NCI-H2227 (cell line): ENCODE results near the gene LRRC8D.

ENCODE experiments used
- DNase-seq: peaks from one replicate; lab custom pipeline; 2025; ENCODE audit not compliant: unreplicated experiment; lab: John Stamatoyannopoulos, UW

The LRRC8D gene

GRCh38 chr1:89890085-89890752, 69.4 kb downstream of the LRRC8D start:
- DNase-seq: no peak

GRCh38 chr1:89892816-89893215, 72.0 kb downstream of the LRRC8D start:
- no peak for DNase-seq

- no peak for DNase-seq
Measured at GRCh38 chr1:89894210-89895201, 73.7 kb downstream of the LRRC8D start.

- no peak for DNase-seq
Measured at GRCh38 chr1:89896105-89896942, 75.5 kb downstream of the LRRC8D start.

GRCh38 chr1:89897347-89898133, 76.7 kb downstream of the LRRC8D start:
- no peak for DNase-seq

GRCh38 chr1:89898150-89898549, 77.3 kb downstream of the LRRC8D start:
- DNase-seq: no peak

GRCh38 chr1:89898695-89899470, 78.1 kb downstream of the LRRC8D start:
- DNase-seq: no peak

- DNase-seq: no peak
Measured at GRCh38 chr1:89900323-89900722, 79.5 kb downstream of the LRRC8D start.

GRCh38 chr1:89900791-89901708, 80.2 kb downstream of the LRRC8D start:
- no peak for DNase-seq

GRCh38 chr1:89901957-89902669, 81.3 kb downstream of the LRRC8D start:
- DNase-seq: no peak

- no peak for DNase-seq
Measured at GRCh38 chr1:89903550-89903949, 82.7 kb downstream of the LRRC8D start.

GRCh38 chr1:89904219-89904980, 83.6 kb downstream of the LRRC8D start:
- no peak for DNase-seq

- no peak for DNase-seq
Measured at GRCh38 chr1:89905395-89906058, 84.7 kb downstream of the LRRC8D start.

- DNase-seq: no peak
Measured at GRCh38 chr1:89906088-89906487, 85.3 kb downstream of the LRRC8D start.

- DNase-seq: no peak
Measured at GRCh38 chr1:89907727-89908212, 86.9 kb downstream of the LRRC8D start.

- no peak for DNase-seq
Measured at GRCh38 chr1:89908273-89908671, 87.4 kb downstream of the LRRC8D start.
